Amygdala (tissue), 56 donors: ENCODE data around the gene ZNF521.
"Not testable (repeated sequence)": the region's sequence is repeated elsewhere in the genome, so short reads cannot be mapped to it uniquely, and the experiment has no call there.

ENCODE experiments used
- DNase-seq, 56 donors: peaks; one replicate each; lab custom pipeline; 2025; lab: John Stamatoyannopoulos, UW

ZNF521 gene

DNA sequence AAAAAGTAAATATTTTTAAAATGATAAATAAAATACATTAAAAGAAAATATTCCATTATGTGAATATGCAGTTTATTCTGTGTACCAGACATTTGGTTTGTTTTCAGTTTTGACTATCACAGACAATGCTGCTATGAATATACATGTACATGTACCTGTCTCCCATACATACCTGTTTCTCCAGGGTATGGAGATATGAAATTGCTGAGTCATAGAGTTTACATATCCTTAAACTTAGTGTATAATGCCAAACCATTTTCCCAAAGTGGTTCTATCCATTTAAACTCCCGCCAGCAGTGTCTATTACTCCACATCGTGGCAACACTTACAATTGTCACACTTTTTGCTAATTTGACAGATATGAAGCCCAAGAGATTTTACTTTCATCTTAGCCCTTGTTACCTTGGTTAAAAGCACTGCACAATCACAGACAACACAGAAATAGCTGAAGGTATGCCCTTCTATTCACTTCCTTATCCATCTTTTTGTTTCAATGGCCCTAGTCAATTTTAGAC is 56.3 kb downstream of the ZNF521 start:
- DNase-seq = no peak

- no peak for DNase-seq
Measured at GRCh38 chr18:25291150-25291549, 60.8 kb downstream of the ZNF521 start.

GRCh38 chr18:25289001-25289631 is 62.9 kb downstream of the ZNF521 start:
- no peak for DNase-seq

DNA sequence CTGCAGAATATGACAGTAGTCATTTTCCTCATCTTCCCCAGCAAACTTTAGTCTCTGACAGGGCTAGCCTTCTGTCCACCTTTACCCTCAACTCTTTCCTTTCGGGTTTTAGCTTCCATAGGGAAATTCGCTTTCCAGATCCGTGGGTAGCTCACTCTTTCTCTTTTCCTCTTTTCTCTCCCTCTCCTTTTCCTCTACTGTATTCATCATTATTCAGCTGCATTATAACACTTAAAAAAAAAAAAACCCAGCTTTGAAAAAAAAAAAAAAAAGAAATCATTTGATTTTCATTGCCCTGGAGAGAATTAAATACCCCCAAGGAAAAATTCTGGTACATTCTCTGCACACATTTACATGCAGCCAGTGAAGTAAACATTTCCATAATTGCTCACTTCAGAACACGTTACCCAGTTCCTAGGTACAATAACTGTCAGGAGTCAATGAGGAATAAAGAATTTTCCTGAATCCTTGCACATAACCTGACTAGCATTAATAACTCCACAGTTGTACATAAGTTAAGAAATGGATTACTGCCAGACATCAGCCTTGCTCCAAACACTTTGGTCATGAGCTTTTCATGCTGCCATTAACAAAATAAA is 63.5 kb downstream of the ZNF521 start:
- DNase-seq = no peak

GRCh38 chr18:25287106-25287505 is 64.9 kb downstream of the ZNF521 start:
- no peak for DNase-seq

DNA sequence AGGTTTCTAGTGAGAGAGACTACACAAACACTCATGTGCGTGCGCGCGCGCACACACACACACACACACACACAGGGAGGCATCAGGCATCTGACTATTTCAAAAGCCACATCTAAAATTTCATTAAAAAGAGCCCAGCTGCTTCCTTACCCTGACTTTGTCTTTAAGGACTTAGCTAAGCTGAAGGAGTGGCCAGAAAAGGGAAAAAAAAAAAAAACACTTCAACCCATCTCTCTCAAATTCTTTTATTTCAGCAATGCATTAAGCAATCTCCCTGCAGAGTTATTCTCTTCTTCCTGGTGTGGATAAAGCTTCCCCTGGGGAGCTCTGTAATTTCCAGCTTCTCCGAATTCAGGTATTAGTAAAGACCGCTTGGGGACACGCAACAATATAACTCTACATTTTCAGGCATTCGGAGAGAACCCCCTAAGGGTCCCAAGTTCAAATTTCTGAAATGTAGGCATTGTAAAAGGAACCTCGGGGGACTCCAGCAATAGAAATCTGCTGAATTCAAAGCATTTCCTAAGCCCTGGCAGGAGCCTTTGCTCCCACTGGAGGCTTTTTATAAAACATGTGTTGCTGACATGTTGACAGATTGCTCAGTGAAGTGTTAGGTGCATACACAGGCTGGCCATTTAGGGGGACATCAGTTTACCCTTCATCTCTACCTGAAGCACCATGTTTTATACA is 67.0 kb downstream of the ZNF521 start:
- no peak for DNase-seq

GRCh38 chr18:25284281-25284680 is 67.7 kb downstream of the ZNF521 start:
- no peak for DNase-seq

GRCh38 chr18:25283781-25284180 is 68.2 kb downstream of the ZNF521 start:
- no peak for DNase-seq

DNA sequence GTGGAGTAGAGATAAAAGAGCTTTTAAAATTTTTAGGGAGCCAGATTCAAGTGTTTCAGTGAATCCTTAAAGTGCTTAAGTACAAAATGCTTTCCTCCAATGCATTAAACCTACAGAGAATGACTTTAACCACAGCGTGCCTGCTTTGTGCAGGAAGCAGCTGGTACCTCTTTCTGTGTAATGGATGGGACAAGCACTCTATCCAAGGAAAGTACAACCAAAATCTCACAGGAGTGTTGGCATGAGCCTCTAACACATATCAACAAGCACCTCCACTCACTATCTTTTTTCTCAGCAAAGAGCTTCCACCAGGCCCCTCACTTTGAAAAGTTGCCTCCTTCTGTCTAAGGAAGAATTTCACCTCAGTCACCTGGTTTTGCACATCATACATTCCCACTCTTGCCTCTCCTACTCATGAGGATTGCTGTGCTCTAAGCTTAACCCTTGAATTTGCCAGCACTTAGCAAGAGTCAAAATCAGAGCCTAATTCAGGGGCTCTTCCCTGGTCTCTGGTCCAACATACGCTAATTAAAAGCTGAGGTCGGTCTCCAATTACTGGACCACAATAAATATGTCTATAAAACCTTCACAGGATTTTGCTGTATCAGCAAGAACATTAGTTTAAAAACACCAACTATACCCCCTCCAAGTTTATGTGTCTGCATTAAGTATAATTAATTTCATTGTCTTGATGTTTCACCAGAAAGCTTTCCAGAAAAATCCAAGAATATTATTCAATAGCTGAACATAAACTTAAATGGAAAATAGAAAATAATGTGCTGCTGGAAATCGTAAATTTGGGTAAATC is 68.9 kb downstream of the ZNF521 start:
- DNase-seq = no peak

DNA sequence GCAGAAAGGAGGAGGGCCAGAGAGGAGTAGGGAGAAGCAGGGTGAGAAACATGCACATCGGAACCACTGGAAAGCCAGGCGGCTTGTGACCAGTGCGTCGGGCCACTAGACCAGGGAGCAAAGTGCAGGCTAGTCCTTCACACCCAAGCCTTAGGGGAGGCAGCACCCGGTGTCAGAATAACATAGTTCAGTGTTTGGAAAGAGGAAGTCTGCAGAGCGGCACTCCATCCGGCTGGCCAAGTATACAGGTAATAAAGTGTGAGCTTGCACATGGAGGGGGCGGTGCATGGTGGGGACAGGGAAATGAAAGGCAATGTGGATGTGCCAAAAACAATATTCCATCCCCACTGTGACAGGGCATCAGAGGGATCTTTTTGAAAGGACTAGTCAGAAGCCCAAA is 69.7 kb downstream of the ZNF521 start:
- no peak for DNase-seq

- no peak for DNase-seq
Measured at GRCh38 chr18:25281556-25281955, 70.4 kb downstream of the ZNF521 start.

DNA sequence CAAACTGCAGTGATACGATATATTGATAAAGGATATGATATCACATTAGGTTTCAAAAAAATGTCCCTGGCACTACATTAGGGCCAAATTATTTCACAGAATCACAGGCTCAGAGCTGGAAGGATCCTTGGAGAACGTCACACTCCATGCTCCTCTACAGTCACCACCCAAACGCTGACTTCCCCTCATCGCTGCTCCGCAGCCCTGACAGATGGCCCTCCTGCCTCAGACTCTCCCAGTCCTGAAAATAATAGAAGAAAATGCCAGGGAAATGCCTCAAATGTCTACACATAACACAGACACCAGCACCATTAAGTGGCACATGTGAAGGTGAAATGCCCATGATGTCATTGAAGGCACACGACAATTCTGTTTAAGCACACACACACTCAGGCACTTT is 72.0 kb downstream of the ZNF521 start:
- DNase-seq = no peak

GRCh38 chr18:25279556-25279955 is 72.4 kb downstream of the ZNF521 start:
- no peak for DNase-seq

- no peak for DNase-seq
Measured at GRCh38 chr18:25279133-25279532, 72.8 kb downstream of the ZNF521 start.

- DNase-seq = no peak
Measured at GRCh38 chr18:25278394-25278793, 73.6 kb downstream of the ZNF521 start.

DNA sequence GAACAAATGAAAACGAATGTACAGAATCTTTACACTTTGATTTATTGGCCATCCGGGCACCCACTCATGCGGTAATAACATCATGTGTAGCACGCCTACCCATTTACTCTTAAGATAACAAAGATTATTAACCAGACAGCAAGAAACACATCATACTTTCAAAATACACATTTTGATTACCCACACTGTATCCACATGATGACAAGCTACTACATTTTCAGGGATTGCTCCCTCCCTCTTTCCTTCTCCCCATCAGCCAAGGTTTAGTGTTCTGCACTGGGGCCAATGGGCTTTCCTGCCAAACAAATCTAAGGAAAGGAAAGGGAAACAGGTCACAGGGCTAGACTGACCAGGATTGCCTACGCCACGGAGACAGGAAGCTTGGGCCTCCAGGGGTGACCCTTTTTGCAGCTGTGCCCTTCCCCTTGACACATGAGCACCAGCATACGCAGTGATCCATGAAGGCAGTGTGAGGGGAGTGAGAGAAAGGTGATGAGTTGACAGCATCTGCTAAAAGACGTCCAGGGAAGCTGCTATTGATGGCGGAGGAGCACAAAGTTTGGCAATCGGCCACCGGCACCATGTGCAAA is 76.5 kb downstream of the ZNF521 start:
- no peak for DNase-seq

GRCh38 chr18:25274926-25275325 is 77.0 kb downstream of the ZNF521 start:
- DNase-seq = no peak

- not testable (repeated sequence) for DNase-seq
Measured at GRCh38 chr18:25266931-25267527, 84.9 kb downstream of the ZNF521 start.

- no peak for DNase-seq
Measured at GRCh38 chr18:25262920-25263319, 89.0 kb downstream of the ZNF521 start.

DNA sequence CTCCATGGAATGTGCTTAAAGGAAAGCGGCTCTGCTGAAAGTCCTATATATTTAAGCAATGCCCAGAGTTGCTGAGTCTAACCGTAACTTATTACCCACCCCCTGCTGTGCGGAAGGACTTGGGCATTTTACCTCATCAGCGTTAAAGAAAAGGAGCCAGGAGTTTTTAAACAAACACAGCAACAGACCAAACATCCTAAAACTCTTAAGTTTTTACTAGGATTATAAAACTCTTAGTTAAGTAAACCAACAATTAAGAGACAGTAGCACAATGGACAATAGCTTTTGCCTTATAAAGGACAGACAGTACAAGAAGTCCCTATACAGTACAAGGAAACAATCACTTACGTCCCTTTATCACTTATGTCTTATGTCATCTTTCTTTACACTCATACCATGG is 90.2 kb downstream of the ZNF521 start:
- DNase-seq = no peak
